HepG2 (cell line): ENCODE data around the gene ACBD3. TPM values are rescaled to one million over a fixed set of nuclear protein-coding genes. Genes with fewer than 3 reads are reported as not detected.

ENCODE experiments used
- ATAC-seq: fragments of 200-7000 bp; cut with Tn5 transposase; 3 replicates; pipeline ENCODE4 v1.9.1; 2020; ENCODE audit warnings: mild to moderate bottlenecking, moderate library complexity
- BruUV-seq: library from RNA; stranded (reverse); fragments of 400-500 nt; replicated peaks from 2 replicates; lab custom pipeline; 2021; lab: Mats Ljungman, UMichigan
- CTCF ChIA-PET: fragments of 300-600 bp; formaldehyde crosslinking; extraction: SDS; loops from one replicate; lab custom pipeline; 2021; ENCODE audit warnings: low total read pairs, inconsistent platforms, low intra/inter-chr PET ratio; lab: Yijun Ruan, JAX
- POLR2A ChIA-PET: fragments of 350-600 bp; sonication (Branson Sonifier 250); formaldehyde crosslinking; loops from one replicate; lab custom pipeline; 2020; ENCODE audit warnings: antibody characterized with exemption, inconsistent platforms; lab: Yijun Ruan, JAX
- DNase-seq: peaks from one replicate; pipeline ENCODE4 v3.0.0-alpha.2; 2015; ENCODE audit warnings: low spot score
- FAIRE-seq: peaks from 3 replicates; lab custom pipeline; 2011; peaks lifted over from hg19 to GRCh38; lab: Jason Lieb, UNC
- H2AFZ ChIP-seq: one replicate; pipeline ENCODE4 v1.6.1; 2011; ENCODE audit warnings: low read length, inconsistent platforms
- H3K27ac ChIP-seq: fragments of 300-600 bp; 3 replicates; pipeline ENCODE4 v1.8.0; 2011; ENCODE audit warnings: mixed run types, mild to moderate bottlenecking, mixed read lengths, low read length, inconsistent platforms; ENCODE audit not compliant: insufficient read depth; ENCODE audit errors: extremely low read length
- H3K27me3 ChIP-seq, 2 experiments: fragments of 200-600 bp in 1 of 2; 2 replicates in 1 of 2; 3 replicates in 1 of 2; pipeline versions ENCODE4 v1.6.0 to v1.8.0; 2011; ENCODE audit warnings: low read length in 2 of 2, mild to moderate bottlenecking in 2 of 2, moderate library complexity in 2 of 2, inconsistent platforms in 1 of 2; ENCODE audit not compliant: insufficient read depth in 2 of 2, control insufficient read depth in 1 of 2
- H3K36me3 ChIP-seq, 2 experiments: fragments of 200-600 bp in 1 of 2; replicated peaks in 1 of 2; 2 replicates in 1 of 2; 3 replicates in 1 of 2; pipeline versions ENCODE4 v1.5.1 to v1.8.0; 2011; ENCODE audit warnings: low read length in 2 of 2, inconsistent platforms in 1 of 2; ENCODE audit not compliant: insufficient read depth in 2 of 2, control insufficient read depth in 1 of 2
- H3K4me1 ChIP-seq: 2 replicates; pipeline ENCODE4 v1.5.1; 2012; ENCODE audit warnings: low read length, inconsistent platforms; ENCODE audit not compliant: insufficient read depth
- H3K4me2 ChIP-seq: 2 replicates; pipeline ENCODE4 v1.6.0; 2011; ENCODE audit warnings: low read depth, low read length, inconsistent platforms
- H3K4me3 ChIP-seq, 3 experiments: fragments of 200-600 bp in 1 of 3; sonication (generic), shearing (Covaris generic) in 1 of 3; replicated peaks in 1 of 3; 2 replicates each; pipeline ENCODE4 v1.5.1; 2011 to 2016; ENCODE audit warnings: low read length in 3 of 3, inconsistent platforms in 2 of 3, low read depth in 2 of 3, mild to moderate bottlenecking in 2 of 3, control low read depth in 1 of 3, mixed read lengths in 1 of 3; ENCODE audit not compliant: insufficient read depth in 1 of 3
- H3K79me2 ChIP-seq: one replicate; pipeline ENCODE4 v1.6.1; 2011; ENCODE audit warnings: low read length, inconsistent platforms; ENCODE audit not compliant: insufficient read depth
- H3K9ac ChIP-seq: 2 replicates; pipeline ENCODE4 v1.6.0; 2011; ENCODE audit warnings: mild to moderate bottlenecking, low read depth, low read length, inconsistent platforms; ENCODE audit not compliant: insufficient read depth
- H3K9me3 ChIP-seq: 2 replicates; pipeline ENCODE4 v1.5.1; 2012; ENCODE audit warnings: mild to moderate bottlenecking, low read length
- H4K20me1 ChIP-seq: 2 replicates; pipeline ENCODE4 v1.6.0; 2011; ENCODE audit warnings: inconsistent platforms, mild to moderate bottlenecking, low read length, moderate library complexity; ENCODE audit not compliant: insufficient read depth
- CREB1 ChIP-seq, 2 experiments: fragments of 450-650 bp in 1 of 2; IDR thresholded peaks; 2 replicates each; pipeline ENCODE4 v1.6.1; 2016 to 2017; ENCODE audit warnings: control low read depth in 1 of 2, mild to moderate bottlenecking in 1 of 2, missing compliant biosample characterization in 1 of 2, missing genetic modification characterization in 1 of 2
- DMTF1 ChIP-seq: sonication (generic); formaldehyde crosslinking; IDR thresholded peaks from 2 replicates; pipeline ENCODE4 v1.4.0; 2020; ENCODE audit warnings: mild to moderate bottlenecking, missing genetic modification reagents
- ETV6 ChIP-seq: sonication (generic); formaldehyde crosslinking; conservative IDR thresholded peaks from 2 replicates; pipeline ENCODE4 v1.4.0; 2020; ENCODE audit warnings: missing genetic modification reagents
- HBP1 ChIP-seq: IDR thresholded peaks from 2 replicates; pipeline ENCODE4 v1.6.1; 2016; ENCODE audit warnings: low read depth, control low read depth
- MED8 ChIP-seq: sonication (generic); formaldehyde crosslinking; IDR thresholded peaks from 2 replicates; pipeline ENCODE4 v1.8.1; 2023; ENCODE audit warnings: mild to moderate bottlenecking, missing genetic modification reagents; ENCODE audit not compliant: insufficient replicate concordance
- NCOA5 ChIP-seq: sonication (generic); formaldehyde crosslinking; IDR thresholded peaks from 2 replicates; pipeline ENCODE4 v1.4.0; 2020; ENCODE audit warnings: missing genetic modification reagents
- NFKB2 ChIP-seq: sonication (generic); formaldehyde crosslinking; IDR thresholded peaks from 2 replicates; pipeline ENCODE4 v1.4.0; 2020; ENCODE audit warnings: missing genetic modification reagents, borderline replicate concordance
- NFYB ChIP-seq: sonication (generic); formaldehyde crosslinking; IDR thresholded peaks from 2 replicates; pipeline ENCODE4 v1.4.0; 2020; ENCODE audit warnings: missing genetic modification reagents
- REL ChIP-seq: sonication (generic); formaldehyde crosslinking; conservative IDR thresholded peaks from 2 replicates; pipeline ENCODE4 v1.8.0; 2022; ENCODE audit warnings: mild to moderate bottlenecking, missing genetic modification reagents, moderate library complexity
- SMYD3 ChIP-seq: sonication (generic); formaldehyde crosslinking; IDR thresholded peaks from 2 replicates; pipeline ENCODE4 v1.8.1; 2023; ENCODE audit warnings: mild to moderate bottlenecking, missing genetic modification reagents
- SRSF1 ChIP-seq: fragments of 200-400 bp; formaldehyde crosslinking; optimal IDR thresholded peaks from 2 replicates; pipeline ENCODE3; 2017; ENCODE audit warnings: mild to moderate bottlenecking, low read depth, low read length, moderate library complexity
- TARDBP ChIP-seq: sonication (generic); formaldehyde crosslinking; IDR thresholded peaks from 2 replicates; pipeline ENCODE4 v1.8.0; 2022; ENCODE audit warnings: mild to moderate bottlenecking, missing genetic modification reagents
- TGIF2 ChIP-seq: IDR thresholded peaks from 2 replicates; pipeline ENCODE4 v1.6.1; 2016; ENCODE audit warnings: control low read depth, missing compliant biosample characterization
- ZBTB38 ChIP-seq: sonication (generic); formaldehyde crosslinking; IDR thresholded peaks from 2 replicates; pipeline ENCODE4 v1.5.1; 2020; ENCODE audit warnings: mild to moderate bottlenecking, missing genetic modification reagents
- ZFP36L1 ChIP-seq: sonication (generic); formaldehyde crosslinking; IDR thresholded peaks from 2 replicates; pipeline ENCODE4 v1.8.0; 2022; ENCODE audit warnings: mild to moderate bottlenecking, missing genetic modification reagents, moderate library complexity
- ZNF101 ChIP-seq: sonication (generic); formaldehyde crosslinking; IDR thresholded peaks from 2 replicates; pipeline ENCODE4 v1.4.0; 2020; ENCODE audit warnings: mild to moderate bottlenecking, low read depth, missing genetic modification reagents, borderline replicate concordance
- ZNF20 ChIP-seq: sonication (generic); formaldehyde crosslinking; IDR thresholded peaks from 2 replicates; pipeline ENCODE4 v1.4.0; 2020; ENCODE audit warnings: mild to moderate bottlenecking, moderate library complexity, missing genetic modification reagents
- ZNF576 ChIP-seq: sonication (generic); formaldehyde crosslinking; IDR thresholded peaks from 2 replicates; pipeline ENCODE4 v1.4.0; 2020; ENCODE audit warnings: mild to moderate bottlenecking, missing genetic modification reagents
- ZNF597 ChIP-seq: sonication (generic); formaldehyde crosslinking; IDR thresholded peaks from 2 replicates; pipeline ENCODE4 v1.5.0; 2020; ENCODE audit warnings: missing genetic modification reagents
- WGBS: methylation state at CpG from one replicate; pipeline ENCODE4 v1.1.6; 2017; ENCODE audit warnings: low lambda C conversion rate; 5-methylcytosine and 5-hydroxymethylcytosine counted together
- in situ Hi-C: cut with HindIII; loops from 2 replicates; pipeline ENCODE4 v1.10.0; 2017; ENCODE audit warnings: low pct_unique_long_range_greater_than_20kb; ENCODE audit not compliant: extremely low pct_ligation_motif_present
- intact Hi-C: fragments of 100-400 bp; cut with micrococcal nuclease; formaldehyde crosslinking; loops from one replicate; pipeline ENCODE4 v1.10.0; 2022; ENCODE audit not compliant: unreplicated experiment
- polyA plus RNA-seq, 8 experiments: library from polyadenylated mRNA; depleted of rRNA in 3 of 8; stranded (reverse) in 7 of 8; unstranded in 1 of 8; fragments of >200 nt; fragmentation: Illumina TruSeq in 4 of 8; extraction: Trizol in 4 of 8; gene quantifications; 2 replicates each; pipeline versions ENCODE4 v1.2.1 to v1.2.3, GENCODE V29; 2011 to 2016; ENCODE audit warnings: low read depth in 4 of 8, missing spikeins in 1 of 8, mixed read lengths in 1 of 8; ENCODE audit not compliant: insufficient read depth in 1 of 8
- total RNA-seq, 5 experiments: library from RNA; depleted of rRNA; stranded (reverse); fragments of >200 nt; fragmentation: Illumina TruSeq; extraction: Trizol; gene quantifications; 2 replicates each; pipeline ENCODE4 v1.2.3, GENCODE V29; 2016; ENCODE audit warnings: low read depth in 1 of 5

Gene ACBD3
- total and polyA plus RNA-seq, 2 of the 13 experiments (the other 11 are each of a cell fraction or from before 2014, with no cell fraction given), result 24.3 to 39.3 TPM

GRCh38 chr1:226119169-226119568 lies 67.4 kb downstream of the ACBD3 start (continued):
- TF ChIP-seq CREB1 (IDR thresholded peaks at IDR 0.05) (no peak), CREB1 (CRISPR knock-in tag; IDR thresholded peaks at IDR 0.05) (no peak), SRSF1 (no peak), ZNF101 (CRISPR knock-in tag) (no peak), REL (CRISPR knock-in tag) (no peak)

- WGBS, result 65% methylated on average over 4 of the region's 4 CpGs
- ATAC-seq, result no peak
- H3K9ac ChIP-seq, result no peak overlapping the region
- DNase-seq, result no peak
- in situ Hi-C loops (no loop called here), intact Hi-C loops (no loop called here)
- H4K20me1 ChIP-seq, result no peaks in the 10 kb centered on the region
- BruUV-seq, result no TSS peak
- H3K79me2 ChIP-seq, result no peaks in the 10 kb centered on the region
- FAIRE-seq, result no peak
- CTCF ChIA-PET, result no interaction called here
- peaks cover 2 to 41% of the 10 kb centered on the region in 2 experiments; a peak in 4 of 5 replicates for H3K27me3 ChIP-seq
- no peak for TF ChIP-seq ETV6
- TF ChIP-seq TGIF2 (CRISPR knock-in tag), result no peak
- no peak for TF ChIP-seq DMTF1
- TF ChIP-seq ZNF20 (CRISPR knock-in tag), result no peak
- TF ChIP-seq NCOA5, result no peak
- TF ChIP-seq ZBTB38 (CRISPR knock-in tag), result no peak
- no peak for TF ChIP-seq MED8
- TF ChIP-seq ZNF597 (CRISPR knock-in tag), result no peak
- no peak for TF ChIP-seq SMYD3 (CRISPR knock-in tag)
- no peak for TF ChIP-seq NFYB
- no peak for TF ChIP-seq HBP1
- no peak for TF ChIP-seq ZFP36L1 (CRISPR knock-in tag)
- TF ChIP-seq NFKB2 (CRISPR knock-in tag), result no peak
- TF ChIP-seq ZNF576, result no peak
- no peak for TF ChIP-seq TARDBP (CRISPR knock-in tag)
- no peak overlapping the region for H3K4me3 ChIP-seq
- no peaks in the 10 kb centered on the region for H3K36me3 ChIP-seq
- no peak overlapping the region for H3K27ac ChIP-seq
- POLR2A ChIA-PET, result interaction anchor here (2.8 kb wide), 1 partner anchor 56 kb away, joined by 11 read pairs; the partner anchor contains the start of gene H3-3A
- no peak overlapping the region for H2AFZ ChIP-seq
- H3K9me3 ChIP-seq, result no peaks in the 10 kb centered on the region
- H3K4me1 ChIP-seq, result peaks cover 40% of the 10 kb centered on the region
- no peak overlapping the region for H3K4me2 ChIP-seq
Measured at GRCh38 chr1:226118357-226118756, 68.2 kb downstream of the ACBD3 start.
